Psoas muscle (tissue), 8 donors: ENCODE results near the gene PROS1. TPM values are rescaled to one million over a fixed set of nuclear protein-coding genes. Genes with fewer than 3 reads are reported as not detected.

Experiments
- ATAC-seq, 4 donors: fragments of 200-7000 bp; cut with Tn5 transposase; one replicate each; pipeline ENCODE4 v1.9.1; 2020; ENCODE audit warnings: moderate library complexity in 3 of 4, mild to moderate bottlenecking in 2 of 4
- DNase-seq, 2 donors: peaks; one replicate each; pipeline ENCODE4 v3.0.0-alpha.2; 2020
- H3K27ac ChIP-seq: fragments of 200-600 bp; one replicate; pipeline ENCODE4 v1.8.0; 2022
- H3K27me3 ChIP-seq, 3 donors: fragments of 200-600 bp in 1 of 3; one replicate each; pipeline versions ENCODE4 v1.6.1 to v1.8.0; 2013 to 2022; ENCODE audit warnings: low read length in 2 of 3, mild to moderate bottlenecking in 2 of 3, moderate library complexity in 1 of 3; ENCODE audit not compliant: insufficient read depth in 3 of 3
- H3K36me3 ChIP-seq, 2 donors: fragments of 200-600 bp in 1 of 2; one replicate each; pipeline versions ENCODE4 v1.6.1 to v1.8.0; 2013 to 2022; ENCODE audit warnings: low read depth in 1 of 2, mild to moderate bottlenecking in 1 of 2, moderate library complexity in 1 of 2; ENCODE audit not compliant: insufficient read depth in 1 of 2
- H3K4me1 ChIP-seq: fragments of 200-600 bp; one replicate; pipeline ENCODE4 v1.8.0; 2022
- H3K4me3 ChIP-seq: fragments of 200-600 bp; one replicate; pipeline ENCODE4 v1.8.0; 2022; ENCODE audit warnings: mild to moderate bottlenecking
- H3K9me3 ChIP-seq: fragments of 200-600 bp; one replicate; pipeline ENCODE4 v1.8.0; 2022
- CTCF ChIP-seq: fragments of 200-600 bp; IDR thresholded peaks from one replicate; pipeline ENCODE4 v1.8.0; 2022; ENCODE audit warnings: antibody characterized with exemption
- WGBS, 3 donors: extraction: QIAGEN DNeasy Blood & Tissue Kit; methylation state at CpG; one replicate each; pipeline versions ENCODE4 v1.1.6 to v1.1.7; 2013; 5-methylcytosine and 5-hydroxymethylcytosine counted together
- intact Hi-C, 2 donors: fragments of 100-400 bp; cut with DNase I; formaldehyde crosslinking; loops; one replicate each; pipeline versions ENCODE4 v1.11.0 to v1.14.2; 2022
- polyA plus RNA-seq, 3 donors: library from polyadenylated mRNA; stranded (reverse); fragments of 200-250 nt; gene quantifications; one replicate each; pipeline ENCODE4 v1.2.3, GENCODE V29; 2013
- total RNA-seq, 4 donors: library from RNA; stranded (reverse); fragmentation: NEBNext Ultra II Directional in 2 of 4; extraction: Animal tissue kit (Norgen Biotek cat#: 25700) in 2 of 4; gene quantifications; one replicate each; pipeline versions ENCODE4 v1.2.1 to v1.2.4, GENCODE V29; 2021 to 2023
- donor health status: healthy with polysubstance abuse.
- donor health status: DM: no; HTN: no; CAD: no; lungs with moderate emphysema.
- donor health status: Bipolar disorder and iron deficiency.
- donor health status: healthy.
- donor health status: DM: yes; HTN: yes; CAD: no.
- donor health status: DM: no; HTN: no; CAD: no.
- donor health status: DM: no; HTN: no; CAD: no.
- donor health status: DM: yes; HTN: yes; CAD: no.

The PROS1 gene
- total and polyA plus RNA-seq, 7 donors, result 3.8 to 9.4 (median 6.0) TPM

- Histone ChIP-seq H3K27me3 (no peaks in the 10 kb centered on the region), H3K9me3 (no peaks in the 10 kb centered on the region), H3K27ac (no peak overlapping the region), H3K4me1 (no peaks in the 10 kb centered on the region), H3K4me3 (no peak overlapping the region), H3K36me3 (no peaks in the 10 kb centered on the region)
- intact Hi-C loops, result no loop called here
- TF ChIP-seq CTCF, result no peak
- 65 to 72% (median 72%) methylated on average over 5 of the region's 5 CpGs for WGBS, 3 donors
- no peak for ATAC-seq
- no peak for DNase-seq
Observed at GRCh38 chr3:93934366-93935046, 39.2 kb downstream of the PROS1 start.

- H3K27me3 ChIP-seq, result no peaks in the 10 kb centered on the region
- intact Hi-C loops, result no loop called here
- DNase-seq (no peak), ATAC-seq (no peak)
- 63 to 85% (median 68%) methylated on average over 5 of the region's 5 CpGs for WGBS, 3 donors
- no peaks in the 10 kb centered on the region for H3K36me3 ChIP-seq
- no peak overlapping the region for H3K4me3 ChIP-seq
- no peak overlapping the region for H3K27ac ChIP-seq
- no peaks in the 10 kb centered on the region for H3K9me3 ChIP-seq
- no peaks in the 10 kb centered on the region for H3K4me1 ChIP-seq
- TF ChIP-seq CTCF, result no peak
Observed at GRCh38 chr3:93931597-93932229, 42.0 kb downstream of the PROS1 start.

DNA sequence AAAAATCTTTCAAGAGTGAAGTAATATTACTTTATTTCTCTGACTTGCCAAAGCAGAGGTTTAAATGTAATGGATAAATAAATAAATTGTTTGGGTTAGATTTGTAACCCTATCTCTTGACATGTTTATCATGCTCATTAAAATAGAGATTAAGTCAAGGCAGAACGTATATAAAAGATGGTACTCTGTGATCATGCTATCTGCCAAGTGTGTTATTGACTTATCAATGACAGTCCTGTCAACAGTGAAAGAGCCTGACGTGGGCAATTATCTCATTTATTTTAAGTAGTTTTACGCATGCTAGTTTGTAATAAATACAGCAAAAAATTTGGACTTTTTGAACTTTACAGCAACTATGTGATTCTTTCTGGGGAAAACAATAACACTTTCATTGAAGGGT, 43.7 kb downstream of the PROS1 start:
- TF ChIP-seq CTCF, result no peak
- intact Hi-C loops, result no loop called here
- WGBS, 3 donors, result 72 to 75% (median 72%) methylated on average over 3 of the region's 3 CpGs
- DNase-seq, result no peak
- H3K4me1 ChIP-seq, result no peaks in the 10 kb centered on the region
- H3K27ac ChIP-seq, result no peak overlapping the region
- no peaks in the 10 kb centered on the region for H3K36me3 ChIP-seq
- no peak overlapping the region for H3K4me3 ChIP-seq
- no peaks in the 10 kb centered on the region for H3K27me3 ChIP-seq
- no peak for ATAC-seq
- no peaks in the 10 kb centered on the region for H3K9me3 ChIP-seq

DNA sequence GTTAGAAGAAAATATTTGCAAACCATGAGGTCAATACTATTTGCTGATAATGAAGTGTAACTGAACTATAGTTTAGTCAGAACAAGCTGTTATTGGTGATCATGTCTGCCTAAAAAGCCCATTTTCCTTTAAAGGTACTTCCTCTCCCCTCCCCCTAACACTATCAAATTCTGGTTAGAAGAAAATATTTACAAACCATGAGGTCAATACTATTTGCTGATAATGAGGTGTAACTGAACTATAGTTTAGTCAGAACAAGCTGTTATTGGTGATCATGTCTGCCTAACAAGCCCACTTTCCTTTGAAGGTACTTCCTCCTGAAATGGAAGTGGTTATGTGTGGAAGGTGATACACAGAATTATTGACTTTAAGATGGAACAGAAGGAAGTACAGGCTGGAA, 46.9 kb downstream of the PROS1 start:
- ATAC-seq, result no peak
- intact Hi-C loops, result no loop called here

More for the DNA sequence above, 46.9 kb downstream of the PROS1 start:
- DNase-seq, result no peak
- no peaks in the 10 kb centered on the region for H3K4me1 ChIP-seq
- no peak overlapping the region for H3K27ac ChIP-seq
- H3K27me3 ChIP-seq, result no peaks in the 10 kb centered on the region
- H3K36me3 ChIP-seq, result no peaks in the 10 kb centered on the region
- TF ChIP-seq CTCF, result no peak
- H3K4me3 ChIP-seq, result no peak overlapping the region
- H3K9me3 ChIP-seq, result no peaks in the 10 kb centered on the region
